ENCODE results near the gene TMEM145.

TMEM145 gene

DNA sequence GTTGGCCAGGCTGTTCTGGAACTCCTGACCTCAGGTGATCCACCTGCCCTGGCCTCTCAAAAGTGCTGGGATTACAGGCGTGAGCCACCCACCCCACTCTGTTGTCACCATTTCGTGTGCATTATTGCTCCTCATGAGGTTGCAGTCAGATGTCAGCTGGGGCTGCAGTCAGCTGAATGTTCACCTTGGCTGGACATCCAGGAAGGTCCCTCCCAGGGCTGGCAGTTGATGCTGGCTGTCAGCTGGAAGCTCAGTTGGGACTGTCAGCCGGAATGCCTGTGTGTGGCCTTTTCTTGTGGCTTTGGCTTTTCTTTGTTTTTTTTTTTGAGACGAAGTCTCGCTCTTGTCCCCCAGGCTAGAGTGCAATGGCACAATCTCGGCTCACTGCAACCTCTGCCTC, 18.9 kb downstream of the TMEM145 start:
- no peaks in the 10 kb centered on the region for H3K79me2 ChIP-seq (ENCODE audit: insufficient read depth, low read length)
- no peaks in the 10 kb centered on the region for H3F3A ChIP-seq (ENCODE audit: insufficient read depth)
- no peak overlapping the region for H3K4me3 ChIP-seq (ENCODE audit: insufficient read depth, low read length, poor library complexity, severe bottlenecking)
- H3K36me3 ChIP-seq (ENCODE audit: low read length): no peaks in the 10 kb centered on the region
- no peaks in the 10 kb centered on the region for H4K20me1 ChIP-seq (ENCODE audit: low read depth, low read length)
- no peaks in the 10 kb centered on the region for H3K27me3 ChIP-seq (ENCODE audit: low read length)
- no peak overlapping the region for H2AFZ ChIP-seq (ENCODE audit: low read depth, low read length, severe bottlenecking)
- no peaks in the 10 kb centered on the region for H3K9me3 ChIP-seq (ENCODE audit: insufficient read depth, low read length)
- TF ChIP-seq, protein P1, sequence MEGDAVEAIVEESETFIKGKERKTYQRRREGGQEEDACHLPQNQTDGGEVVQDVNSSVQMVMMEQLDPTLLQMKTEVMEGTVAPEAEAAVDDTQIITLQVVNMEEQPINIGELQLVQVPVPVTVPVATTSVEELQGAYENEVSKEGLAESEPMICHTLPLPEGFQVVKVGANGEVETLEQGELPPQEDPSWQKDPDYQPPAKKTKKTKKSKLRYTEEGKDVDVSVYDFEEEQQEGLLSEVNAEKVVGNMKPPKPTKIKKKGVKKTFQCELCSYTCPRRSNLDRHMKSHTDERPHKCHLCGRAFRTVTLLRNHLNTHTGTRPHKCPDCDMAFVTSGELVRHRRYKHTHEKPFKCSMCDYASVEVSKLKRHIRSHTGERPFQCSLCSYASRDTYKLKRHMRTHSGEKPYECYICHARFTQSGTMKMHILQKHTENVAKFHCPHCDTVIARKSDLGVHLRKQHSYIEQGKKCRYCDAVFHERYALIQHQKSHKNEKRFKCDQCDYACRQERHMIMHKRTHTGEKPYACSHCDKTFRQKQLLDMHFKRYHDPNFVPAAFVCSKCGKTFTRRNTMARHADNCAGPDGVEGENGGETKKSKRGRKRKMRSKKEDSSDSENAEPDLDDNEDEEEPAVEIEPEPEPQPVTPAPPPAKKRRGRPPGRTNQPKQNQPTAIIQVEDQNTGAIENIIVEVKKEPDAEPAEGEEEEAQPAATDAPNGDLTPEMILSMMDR (IDR thresholded peaks at IDR 0.05; ENCODE audit: insufficient read depth, low read length, poor library complexity, severe bottlenecking): no peak
- TF ChIP-seq EZH2phosphoT487 (conservative IDR thresholded peaks at IDR 0.05; ENCODE audit: low read length): no peak
- no peak overlapping the region for H3K4me2 ChIP-seq (ENCODE audit: low read depth, low read length, poor library complexity, severe bottlenecking)
- H3K9ac ChIP-seq (ENCODE audit: low read length): no peak overlapping the region
- H3K27ac ChIP-seq (ENCODE audit: low read depth, low read length): no peak overlapping the region
- no peaks in the 10 kb centered on the region for H3K9me2 ChIP-seq (replicated peaks; ENCODE audit: insufficient read depth, low read length)

DNA sequence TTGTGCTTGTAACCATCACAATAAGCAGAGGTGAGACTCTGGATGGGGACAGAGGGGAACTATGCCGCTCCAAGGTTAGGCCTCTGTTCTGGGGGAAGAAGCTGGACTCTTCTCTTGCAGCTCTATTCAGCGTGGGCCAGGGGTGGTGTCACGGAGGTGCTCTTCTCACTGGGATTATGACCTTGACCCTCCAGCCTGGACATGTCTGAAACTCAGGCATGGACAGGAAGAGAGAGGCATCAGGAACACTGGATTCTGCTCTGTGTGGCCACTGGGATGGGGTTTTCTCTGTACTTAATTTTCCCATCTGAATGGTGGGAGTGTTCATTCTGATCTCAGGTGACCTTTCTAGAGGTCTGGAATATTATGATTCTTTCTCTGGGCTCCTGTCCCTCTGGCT, 19.9 kb downstream of the TMEM145 start:
- Histone ChIP-seq H2AFZ (ENCODE audit: low read depth, low read length, severe bottlenecking) (no peak overlapping the region), H3K9me3 (ENCODE audit: insufficient read depth, low read length) (no peaks in the 10 kb centered on the region), H3K9me2 (replicated peaks; ENCODE audit: insufficient read depth, low read length) (no peaks in the 10 kb centered on the region), H3K9ac (ENCODE audit: low read length) (no peak overlapping the region), H3K36me3 (ENCODE audit: low read length) (no peaks in the 10 kb centered on the region), H3F3A (ENCODE audit: insufficient read depth) (no peaks in the 10 kb centered on the region), H4K20me1 (ENCODE audit: low read depth, low read length) (no peaks in the 10 kb centered on the region), H3K27ac (ENCODE audit: low read depth, low read length) (no peak overlapping the region), H3K27me3 (ENCODE audit: low read length) (no peaks in the 10 kb centered on the region), H3K79me2 (ENCODE audit: insufficient read depth, low read length) (no peaks in the 10 kb centered on the region), H3K4me3 (ENCODE audit: insufficient read depth, low read length, poor library complexity, severe bottlenecking) (no peak overlapping the region), H3K4me2 (ENCODE audit: low read depth, low read length, poor library complexity, severe bottlenecking) (no peak overlapping the region)
- no peak for TF ChIP-seq EZH2phosphoT487 (conservative IDR thresholded peaks at IDR 0.05; ENCODE audit: low read length)
- TF ChIP-seq, protein P1 (IDR thresholded peaks at IDR 0.05; ENCODE audit: insufficient read depth, low read length, poor library complexity, severe bottlenecking): no peak

DNA sequence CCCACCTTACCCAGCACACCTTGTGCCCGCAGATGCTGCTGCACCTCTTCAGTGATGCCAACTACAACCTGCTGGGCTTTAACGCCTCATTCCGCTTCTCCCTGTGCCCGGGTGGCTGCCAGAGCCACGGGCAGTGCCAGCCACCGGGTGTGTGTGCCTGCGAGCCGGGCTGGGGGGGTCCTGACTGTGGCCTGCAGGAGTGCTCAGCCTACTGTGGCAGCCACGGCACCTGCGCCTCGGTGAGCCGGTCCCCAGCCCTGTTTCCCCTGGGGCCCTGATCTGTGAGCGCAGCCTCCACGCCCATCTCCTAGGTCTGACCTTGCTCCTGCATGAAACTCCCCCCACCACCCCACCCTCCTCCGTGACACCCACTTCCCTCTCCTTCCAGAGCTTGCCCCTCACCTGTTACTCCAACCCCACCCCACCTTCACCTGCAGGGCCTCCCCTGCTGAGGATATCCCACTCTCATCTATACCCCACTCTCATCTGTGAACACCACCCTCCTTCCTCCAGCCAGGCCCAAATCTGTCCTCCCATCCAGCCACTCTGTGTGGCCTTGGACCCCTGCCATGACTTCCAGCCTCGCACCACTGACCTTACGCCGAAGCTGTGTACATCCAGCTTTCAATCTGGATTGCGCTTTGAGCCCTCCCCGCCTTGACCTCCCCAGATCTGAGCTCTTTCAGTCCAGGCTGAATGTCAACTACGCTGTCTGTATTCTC, 21.0 kb downstream of the TMEM145 start:
- no peak overlapping the region for H3K4me3 ChIP-seq (ENCODE audit: insufficient read depth, low read length, poor library complexity, severe bottlenecking)
- H3K27ac ChIP-seq (ENCODE audit: low read depth, low read length): no peak overlapping the region
- no peak overlapping the region for H3K9ac ChIP-seq (ENCODE audit: low read length)
- no peaks in the 10 kb centered on the region for H4K20me1 ChIP-seq (ENCODE audit: low read depth, low read length)
- no peak overlapping the region for H3K4me2 ChIP-seq (ENCODE audit: low read depth, low read length, poor library complexity, severe bottlenecking)
- H2AFZ ChIP-seq (ENCODE audit: low read depth, low read length, severe bottlenecking): no peak overlapping the region
- H3K27me3 ChIP-seq (ENCODE audit: low read length): no peaks in the 10 kb centered on the region
- H3K9me3 ChIP-seq (ENCODE audit: insufficient read depth, low read length): no peaks in the 10 kb centered on the region
- no peaks in the 10 kb centered on the region for H3K36me3 ChIP-seq (ENCODE audit: low read length)
- no peak for TF ChIP-seq EZH2phosphoT487 (conservative IDR thresholded peaks at IDR 0.05; ENCODE audit: low read length)
- TF ChIP-seq, protein P1 (IDR thresholded peaks at IDR 0.05; ENCODE audit: insufficient read depth, low read length, poor library complexity, severe bottlenecking): no peak
- H3F3A ChIP-seq (ENCODE audit: insufficient read depth): no peaks in the 10 kb centered on the region
- no peaks in the 10 kb centered on the region for H3K79me2 ChIP-seq (ENCODE audit: insufficient read depth, low read length)
- no peaks in the 10 kb centered on the region for H3K9me2 ChIP-seq (replicated peaks; ENCODE audit: insufficient read depth, low read length)

All from SU-DHL-6 (cell line).